ENCODE data around the gene OTOS.

OTOS gene

GRCh38 chr2:240111253-240111652 is 29.2 kb downstream of the OTOS start:
- DNase-seq, result peak; percentile 10

- no peak for DNase-seq
Measured at GRCh38 chr2:240109386-240109785, 31.1 kb downstream of the OTOS start.

GRCh38 chr2:240107477-240107796 is 33.0 kb downstream of the OTOS start:
- no peak for DNase-seq

- DNase-seq, result no peak
Measured at GRCh38 chr2:240106765-240107476, 33.5 kb downstream of the OTOS start.

GRCh38 chr2:240105982-240106381 is 34.5 kb downstream of the OTOS start:
- DNase-seq, result no peak

- DNase-seq, result no peak
Measured at GRCh38 chr2:240103136-240103535, 37.3 kb downstream of the OTOS start.

- no peak for DNase-seq
Measured at GRCh38 chr2:240098349-240098748, 42.1 kb downstream of the OTOS start.

- DNase-seq, result no peak
Measured at GRCh38 chr2:240095556-240096523, 44.6 kb downstream of the OTOS start.

- DNase-seq, result no peak
Measured at GRCh38 chr2:240089306-240089705, 51.2 kb downstream of the OTOS start.
